Epithelial cell of esophagus (primary cell): ENCODE measurements around the gene NKAP.

Experiments used
- DNase-seq: peaks from one replicate; pipeline ENCODE4 v3.0.0; 2010; ENCODE audit warnings: low read depth
- H3K4me3 ChIP-seq: 2 replicates; pipeline ENCODE4 v1.5.1; 2011; ENCODE audit warnings: mild to moderate bottlenecking, low read length, control low read depth
- TF ChIP-seq, protein P1 (sequence below): IDR thresholded peaks from 2 replicates; pipeline ENCODE4 v1.5.1; 2011; ENCODE audit warnings: low read depth, mild to moderate bottlenecking, low read length, control low read depth, inconsistent platforms; ENCODE audit not compliant: insufficient read depth; ENCODE audit errors: missing control alignments

The NKAP gene

DNA sequence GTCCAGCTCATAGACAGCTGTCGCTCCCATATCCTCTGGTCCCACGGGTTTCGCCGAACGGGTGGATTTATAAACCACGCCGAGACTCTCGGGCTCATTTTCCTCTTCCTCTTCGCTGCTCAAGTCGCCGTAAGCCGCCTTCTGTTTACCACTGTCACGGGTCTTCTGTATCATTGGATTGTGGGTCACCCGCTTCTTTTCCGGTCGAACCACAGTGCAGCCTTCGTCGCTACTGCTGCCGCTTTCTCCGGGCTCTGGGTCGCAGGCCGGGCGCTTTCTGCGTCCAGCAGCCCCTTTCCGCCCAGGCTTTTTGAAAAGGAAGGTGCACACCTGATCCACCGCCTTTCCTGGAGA is 72.3 kb downstream of the NKAP start:
- no peak for DNase-seq
- TF ChIP-seq, protein P1, sequence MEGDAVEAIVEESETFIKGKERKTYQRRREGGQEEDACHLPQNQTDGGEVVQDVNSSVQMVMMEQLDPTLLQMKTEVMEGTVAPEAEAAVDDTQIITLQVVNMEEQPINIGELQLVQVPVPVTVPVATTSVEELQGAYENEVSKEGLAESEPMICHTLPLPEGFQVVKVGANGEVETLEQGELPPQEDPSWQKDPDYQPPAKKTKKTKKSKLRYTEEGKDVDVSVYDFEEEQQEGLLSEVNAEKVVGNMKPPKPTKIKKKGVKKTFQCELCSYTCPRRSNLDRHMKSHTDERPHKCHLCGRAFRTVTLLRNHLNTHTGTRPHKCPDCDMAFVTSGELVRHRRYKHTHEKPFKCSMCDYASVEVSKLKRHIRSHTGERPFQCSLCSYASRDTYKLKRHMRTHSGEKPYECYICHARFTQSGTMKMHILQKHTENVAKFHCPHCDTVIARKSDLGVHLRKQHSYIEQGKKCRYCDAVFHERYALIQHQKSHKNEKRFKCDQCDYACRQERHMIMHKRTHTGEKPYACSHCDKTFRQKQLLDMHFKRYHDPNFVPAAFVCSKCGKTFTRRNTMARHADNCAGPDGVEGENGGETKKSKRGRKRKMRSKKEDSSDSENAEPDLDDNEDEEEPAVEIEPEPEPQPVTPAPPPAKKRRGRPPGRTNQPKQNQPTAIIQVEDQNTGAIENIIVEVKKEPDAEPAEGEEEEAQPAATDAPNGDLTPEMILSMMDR = no peak
- peak overlapping the region; percentile 75 for H3K4me3 ChIP-seq
